H1 (cell line): ENCODE measurements around the gene KCTD4. TPM values are rescaled to one million over a fixed set of nuclear protein-coding genes. Genes with fewer than 3 reads are reported as not detected.

Experiments used
- BCL11A ChIP-seq, 2 experiments: IDR thresholded peaks; one replicate each; pipeline ENCODE4 v1.6.1; 2011; ENCODE audit warnings: low read depth in 2 of 2, low read length in 2 of 2, mild to moderate bottlenecking in 2 of 2
- CBX5 ChIP-seq: fragments of 300-800, 300-1000 bp; sonication (generic); IDR thresholded peaks from 2 replicates; pipeline ENCODE4 v1.7.1; 2016; ENCODE audit warnings: antibody characterized with exemption, low read length, low read depth
- CREB1 ChIP-seq: IDR thresholded peaks from 2 replicates; pipeline ENCODE4 v1.6.1; 2012; ENCODE audit warnings: inconsistent platforms
- CTBP2 ChIP-seq: IDR thresholded peaks from 2 replicates; pipeline ENCODE4 v1.7.0; 2011; ENCODE audit warnings: borderline replicate concordance, mild to moderate bottlenecking, moderate library complexity, mixed read lengths, low read length; ENCODE audit not compliant: insufficient read depth, insufficient read length
- JUND ChIP-seq: IDR thresholded peaks from 2 replicates; pipeline ENCODE4 v1.6.1; 2011; ENCODE audit warnings: mild to moderate bottlenecking, improper control_type of control experiment, low read length
- NANOG ChIP-seq: IDR thresholded peaks from 2 replicates; pipeline ENCODE4 v1.6.1; 2011; ENCODE audit warnings: low read length, low read depth, mild to moderate bottlenecking, inconsistent platforms; ENCODE audit not compliant: insufficient read depth, poor library complexity, severe bottlenecking
- PHF8 ChIP-seq: fragments of 200-600 bp; sonication (generic); conservative IDR thresholded peaks from 2 replicates; pipeline ENCODE4 v1.7.1; 2012; ENCODE audit warnings: low read depth, mild to moderate bottlenecking, inconsistent platforms, low read length, moderate library complexity
- POU5F1 ChIP-seq: IDR thresholded peaks from 2 replicates; pipeline ENCODE4 v1.6.1; 2011; ENCODE audit warnings: low read depth, mild to moderate bottlenecking, low read length, moderate library complexity
- SP2 ChIP-seq: IDR thresholded peaks from 2 replicates; pipeline ENCODE4 v1.6.1; 2012; ENCODE audit warnings: mild to moderate bottlenecking, low read length, inconsistent platforms
- SUZ12 ChIP-seq: fragments of 200-600 bp; sonication (generic); IDR thresholded peaks from 2 replicates; pipeline ENCODE4 v1.6.1; 2012; ENCODE audit warnings: mild to moderate bottlenecking, inconsistent platforms, low read length, moderate library complexity, mixed read lengths
- TEAD4 ChIP-seq: IDR thresholded peaks from 2 replicates; pipeline ENCODE4 v1.6.1; 2012; ENCODE audit warnings: low read depth, low read length, inconsistent platforms, mixed read lengths
- YY1 ChIP-seq: IDR thresholded peaks from 2 replicates; pipeline ENCODE4 v1.6.1; 2011; ENCODE audit warnings: low read depth, mild to moderate bottlenecking, low read length
- polyA plus RNA-seq, 7 experiments: library from polyadenylated mRNA; depleted of rRNA in 3 of 7; stranded (reverse) in 5 of 7; unstranded in 2 of 7; fragments of >200 nt in 5 of 7; fragments of 200-250 nt in 2 of 7; gene quantifications; 1 replicate in 5 of 7; 2 replicates in 1 of 7; 4 replicates in 1 of 7; pipeline versions ENCODE4 v1.2.1 to v1.2.3, GENCODE V29; 2011 to 2013; ENCODE audit warnings: missing spikeins in 2 of 7, mixed read lengths in 2 of 7
- total RNA-seq: library from RNA; stranded (reverse); fragmentation: NEBNext Ultra II Directional; extraction: Animal tissue kit (Norgen Biotek cat#: 25700); gene quantifications from 2 replicates; pipeline ENCODE4 v1.2.1, GENCODE V29; 2021

The KCTD4 gene
- total and polyA plus RNA-seq, 2 of the 8 experiments (the other 6 are each of a cell fraction or from before 2014, with no cell fraction given), result not detected

DNA sequence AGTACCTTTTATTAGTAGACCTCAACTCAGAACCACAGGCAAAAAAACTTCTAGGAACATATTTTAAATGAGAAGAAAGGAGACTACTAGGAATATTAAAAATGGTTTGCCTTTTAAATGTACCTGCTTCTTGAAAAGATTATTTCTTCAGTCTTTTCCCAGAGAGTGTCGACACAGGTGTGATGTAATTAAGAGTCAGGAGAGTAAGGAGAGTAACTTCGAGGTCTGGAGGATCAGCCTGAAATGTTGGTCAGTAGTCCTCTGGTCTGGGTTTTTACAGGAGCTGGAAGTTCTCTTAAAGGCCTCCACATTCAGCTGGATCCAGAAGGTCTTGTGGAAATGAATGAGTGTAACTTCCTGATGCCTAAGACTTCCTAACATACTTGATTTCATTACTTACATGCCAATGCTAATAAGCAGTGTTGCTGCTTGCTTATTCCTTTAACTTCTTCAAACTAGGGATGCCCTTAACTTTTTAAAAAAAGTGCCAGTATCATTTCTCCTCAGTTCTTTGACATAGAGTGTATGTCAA lies at the start of gene KCTD4 (continued):
- TF ChIP-seq CTBP2 (no peak), SP2 (no peak), JUND (no peak), POU5F1 (no peak), TEAD4 (no peak), CREB1 (no peak), NANOG (no peak), YY1 (no peak), PHF8 (no peak), BCL11A (IDR thresholded peaks at IDR 0.05; ENCODE audit: low read depth in 2 of 2, low read length in 2 of 2) (no peak), SUZ12 (no peak), CBX5 (no peak)
